HCT116 (cell line): ENCODE measurements around the gene FOSB. TPM values are rescaled to one million over a fixed set of nuclear protein-coding genes. Genes with fewer than 3 reads are reported as not detected.

Source experiments
- ATAC-seq: fragments of 200-7000 bp; cut with Tn5 transposase; 2 replicates; pipeline ENCODE4 v1.9.1; 2020; ENCODE audit warnings: mild to moderate bottlenecking, moderate library complexity
- BruUV-seq: library from RNA; stranded (reverse); fragments of 400-500 nt; replicated peaks from 2 replicates; lab custom pipeline; 2021; lab: Mats Ljungman, UMichigan
- CTCF ChIA-PET: fragments of 300-600 bp; sonication (Branson Sonifier 250); formaldehyde crosslinking; loops from one replicate; lab custom pipeline; 2021; ENCODE audit warnings: antibody characterized with exemption; lab: Charles Lee
- POLR2A ChIA-PET: fragments of 300-600, 350-600 bp; sonication (Branson Sonifier 250); formaldehyde crosslinking; loops from one replicate; lab custom pipeline; 2021; ENCODE audit warnings: antibody characterized with exemption; lab: Charles Lee
- RAD21 ChIA-PET, 2 experiments: fragments of 300-600 bp; sonication (Branson Sonifier 250); formaldehyde crosslinking; loops; one replicate each; lab custom pipeline; 2023; ENCODE audit warnings: low total read pairs in 2 of 2; ENCODE audit not compliant: uncharacterized antibody in 2 of 2, unreplicated experiment in 2 of 2, low non-redundant PET in 1 of 2; lab: Charles Lee
- DNase-seq: peaks from one replicate; pipeline ENCODE4 v3.0.0-alpha.2; 2010; ENCODE audit warnings: low read depth, low spot score
- H2AFZ ChIP-seq: fragments of 200-600 bp; shearing (Covaris generic), sonication (generic); 2 replicates; pipeline ENCODE4 v1.6.1; 2017; ENCODE audit warnings: low read depth, mixed run types, mixed read lengths, antibody characterized with exemption, low read length; ENCODE audit not compliant: poor library complexity, severe bottlenecking
- H3K27ac ChIP-seq: 2 replicates; pipeline ENCODE4 v1.5.1; 2012; ENCODE audit warnings: low read depth, low read length
- H3K27me3 ChIP-seq: fragments of 200-600 bp; sonication (generic); 2 replicates; pipeline ENCODE4 v1.6.1; 2016; ENCODE audit warnings: mixed run types, low read length, mixed read lengths; ENCODE audit not compliant: insufficient read depth
- H3K36me3 ChIP-seq, 2 experiments: fragments of 200-500 bp in 1 of 2; fragments of 200-600 bp in 1 of 2; sonication (Bioruptor generic) in 1 of 2; sonication (generic) in 1 of 2; 2 replicates each; pipeline versions ENCODE4 v1.5.1 to v1.6.1; 2014 to 2016; ENCODE audit warnings: low read length in 2 of 2, inconsistent platforms in 1 of 2, mixed read lengths in 1 of 2, mixed run types in 1 of 2; ENCODE audit not compliant: insufficient read depth in 2 of 2, control insufficient read depth in 1 of 2
- H3K4me1 ChIP-seq, 2 experiments: fragments of 200-600 bp in 1 of 2; sonication (generic) in 1 of 2; 2 replicates each; pipeline versions ENCODE4 v1.5.1 to v1.6.1; 2012 to 2017; ENCODE audit warnings: low read length in 2 of 2, inconsistent platforms in 1 of 2, mild to moderate bottlenecking in 1 of 2, mixed read lengths in 1 of 2, mixed run types in 1 of 2, moderate library complexity in 1 of 2; ENCODE audit not compliant: insufficient read depth in 2 of 2, control insufficient read depth in 1 of 2
- H3K4me2 ChIP-seq: fragments of 200-600 bp; sonication (generic); 2 replicates; pipeline ENCODE4 v1.6.1; 2017; ENCODE audit warnings: mixed run types, low read length, mixed read lengths
- H3K4me3 ChIP-seq, 2 experiments: fragments of 200-600 bp in 1 of 2; sonication (generic) in 1 of 2; replicated peaks in 1 of 2; 2 replicates each; pipeline ENCODE4 v1.5.1; 2011 to 2016; ENCODE audit warnings: low read length in 2 of 2, control low read depth in 1 of 2, low read depth in 1 of 2, mild to moderate bottlenecking in 1 of 2, mixed read lengths in 1 of 2, mixed run types in 1 of 2
- H3K79me2 ChIP-seq: fragments of 200-600 bp; sonication (generic); 2 replicates; pipeline ENCODE4 v1.6.1; 2017; ENCODE audit warnings: mild to moderate bottlenecking, mixed run types, low read length, moderate library complexity, mixed read lengths; ENCODE audit not compliant: insufficient read depth
- H3K9ac ChIP-seq: fragments of 200-600 bp; sonication (generic); 2 replicates; pipeline ENCODE4 v1.6.1; 2016; ENCODE audit warnings: low read length, mixed read lengths
- H3K9me2 ChIP-seq: fragments of 200-600 bp; sonication (generic), shearing (Covaris generic); 2 replicates; pipeline ENCODE4 v1.6.1; 2017; ENCODE audit warnings: mixed run types, mild to moderate bottlenecking, moderate library complexity; ENCODE audit not compliant: insufficient read depth
- H3K9me3 ChIP-seq, 2 experiments: fragments of 200-500 bp in 1 of 2; fragments of 200-600 bp in 1 of 2; sonication (Bioruptor generic) in 1 of 2; sonication (generic) in 1 of 2; 2 replicates each; pipeline ENCODE4 v1.6.1; 2014 to 2017; ENCODE audit warnings: low read length in 2 of 2, mixed read lengths in 2 of 2, inconsistent platforms in 1 of 2, low read depth in 1 of 2, mild to moderate bottlenecking in 1 of 2, mixed run types in 1 of 2, moderate library complexity in 1 of 2; ENCODE audit not compliant: control insufficient read depth in 1 of 2, insufficient read depth in 1 of 2
- H4K20me1 ChIP-seq: fragments of 200-600 bp; sonication (generic), shearing (Covaris generic); 2 replicates; pipeline ENCODE4 v1.6.1; 2017; ENCODE audit warnings: mixed run types, mild to moderate bottlenecking, moderate library complexity; ENCODE audit not compliant: insufficient read depth
- CEBPB ChIP-seq: IDR thresholded peaks from 2 replicates; pipeline ENCODE4 v1.6.1; 2012; ENCODE audit warnings: low read depth
- EGR1 ChIP-seq: IDR thresholded peaks from 2 replicates; pipeline ENCODE4 v1.6.1; 2012; ENCODE audit warnings: low read depth
- ELF1 ChIP-seq: IDR thresholded peaks from 2 replicates; pipeline ENCODE4 v1.6.1; 2012; ENCODE audit warnings: low read depth, borderline replicate concordance
- EZH2 ChIP-seq: fragments of 200-600 bp; sonication (generic); IDR thresholded peaks from 2 replicates; pipeline ENCODE4 v1.6.1; 2017; ENCODE audit warnings: antibody characterized with exemption, mixed run types
- FOSL1 ChIP-seq: IDR thresholded peaks from 2 replicates; pipeline ENCODE4 v1.6.1; 2012; ENCODE audit warnings: low read depth
- SIN3A ChIP-seq: IDR thresholded peaks from 2 replicates; pipeline ENCODE4 v1.6.1; 2012; ENCODE audit warnings: low read depth
- SP1 ChIP-seq: IDR thresholded peaks from 2 replicates; pipeline ENCODE4 v1.6.1; 2012; ENCODE audit warnings: low read depth
- TCF7L2 ChIP-seq: IDR thresholded peaks from 2 replicates; pipeline ENCODE4 v1.7.0; 2011; ENCODE audit warnings: borderline replicate concordance, inconsistent platforms; ENCODE audit not compliant: insufficient read depth, insufficient read length; ENCODE audit errors: extremely low read depth
- YY1 ChIP-seq: IDR thresholded peaks from 2 replicates; pipeline ENCODE4 v1.6.1; 2011; ENCODE audit warnings: low read length, low read depth, moderate library complexity, mild to moderate bottlenecking; ENCODE audit not compliant: insufficient replicate concordance; ENCODE audit errors: extremely low read depth
- ZFX ChIP-seq: fragments of 450-650 bp; IDR thresholded peaks from 2 replicates; pipeline ENCODE4 v1.6.1; 2017
- intact Hi-C: fragments of 100-400 bp; cut with micrococcal nuclease; formaldehyde crosslinking; loops from 2 replicates; pipeline ENCODE4 v1.10.0; 2022
- total RNA-seq: library from RNA; stranded (reverse); gene quantifications from one replicate; pipeline ENCODE4 v1.2.1, GENCODE V29; 2021; ENCODE audit not compliant: unreplicated experiment
- TF ChIP-seq, protein P1 (sequence below): IDR thresholded peaks from 2 replicates; pipeline ENCODE4 v1.6.1; 2012; ENCODE audit warnings: low read depth
- TF ChIP-seq, protein P2 (sequence below), 3 experiments: fragments of 200-600 bp in 1 of 3; sonication (generic) in 1 of 3; IDR thresholded peaks in 2 of 3; conservative IDR thresholded peaks in 1 of 3; 2 replicates each; pipeline ENCODE4 v1.5.1; 2012 to 2017; ENCODE audit warnings: low read depth in 2 of 3, low read length in 2 of 3, antibody characterized with exemption in 1 of 3, borderline replicate concordance in 1 of 3, control low read depth in 1 of 3, mild to moderate bottlenecking in 1 of 3, mixed read lengths in 1 of 3, mixed run types in 1 of 3, moderate library complexity in 1 of 3; ENCODE audit not compliant: insufficient read depth in 1 of 3
- TF ChIP-seq, protein P3 (sequence below): IDR thresholded peaks from 2 replicates; pipeline ENCODE4 v1.6.1; 2012
- TF ChIP-seq, protein P4 (sequence below): IDR thresholded peaks from 2 replicates; pipeline ENCODE4 v1.6.1; 2011; ENCODE audit warnings: mild to moderate bottlenecking, low read length, moderate library complexity; ENCODE audit not compliant: insufficient replicate concordance; ENCODE audit errors: extremely low read depth
- TF ChIP-seq, protein P5 (sequence below): IDR thresholded peaks from 2 replicates; pipeline ENCODE4 v1.6.1; 2012

FOSB gene
- total RNA-seq, 1 experiment from 2014 or later: 12.6 TPM

DNA sequence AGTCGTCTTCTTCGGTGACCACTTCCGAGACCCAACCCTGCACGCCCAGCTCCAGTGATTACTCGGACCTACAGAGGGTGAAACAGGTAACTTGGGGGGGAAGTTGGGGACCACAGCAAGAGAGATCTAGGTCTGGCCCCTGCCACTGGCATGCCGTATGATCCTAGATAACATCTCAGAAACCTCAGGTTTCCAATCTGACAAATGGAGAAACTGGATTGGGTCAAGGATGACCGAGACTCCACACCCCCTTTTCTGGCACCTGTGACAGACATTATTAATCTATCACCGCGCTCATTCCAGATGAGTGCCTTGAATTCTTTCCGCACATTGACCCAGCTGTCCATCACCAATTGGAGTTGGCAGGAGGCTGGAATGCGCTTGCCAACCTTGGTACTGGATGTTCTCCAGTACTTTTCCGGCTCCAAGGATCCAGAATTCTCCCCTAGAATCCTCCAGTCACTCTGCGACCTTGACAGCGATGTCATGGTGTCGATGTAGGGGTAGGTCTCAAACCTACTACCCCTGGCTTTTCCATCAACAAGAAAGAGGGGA lies 56.9 kb downstream of the FOSB start:
- Histone ChIP-seq H4K20me1 (no peaks in the 10 kb centered on the region), H3K4me1 (peaks cover 23 to 67% of the 10 kb centered on the region in 2 experiments; a peak in 3 of 4 replicates), H3K36me3 (peaks cover 23 to 38% of the 10 kb centered on the region in 2 experiments), H3K9ac (no peak overlapping the region), H3K4me2 (no peak overlapping the region), H3K9me3 (no peaks in the 10 kb centered on the region), H3K9me2 (no peaks in the 10 kb centered on the region), H3K27ac (no peak overlapping the region)
- RAD21 ChIA-PET: interaction anchor here in 1 of 2 experiments (0.7 kb wide), 1 partner anchor 57 kb away, joined by 3 read pairs; no protein-coding TSS in a partner anchor
- no peak for ATAC-seq
- BruUV-seq: no TSS peak
- intact Hi-C loops: no loop called here
- POLR2A ChIA-PET: no interaction called here
- no peak for DNase-seq
- TF ChIP-seq FOSL1 (no peak), ZFX (no peak), EGR1 (no peak), SIN3A (no peak), CEBPB (no peak), ELF1 (no peak), YY1 (no peak), EZH2 (no peak), TCF7L2 (no peak), SP1 (no peak)
- TF ChIP-seq, protein P1, sequence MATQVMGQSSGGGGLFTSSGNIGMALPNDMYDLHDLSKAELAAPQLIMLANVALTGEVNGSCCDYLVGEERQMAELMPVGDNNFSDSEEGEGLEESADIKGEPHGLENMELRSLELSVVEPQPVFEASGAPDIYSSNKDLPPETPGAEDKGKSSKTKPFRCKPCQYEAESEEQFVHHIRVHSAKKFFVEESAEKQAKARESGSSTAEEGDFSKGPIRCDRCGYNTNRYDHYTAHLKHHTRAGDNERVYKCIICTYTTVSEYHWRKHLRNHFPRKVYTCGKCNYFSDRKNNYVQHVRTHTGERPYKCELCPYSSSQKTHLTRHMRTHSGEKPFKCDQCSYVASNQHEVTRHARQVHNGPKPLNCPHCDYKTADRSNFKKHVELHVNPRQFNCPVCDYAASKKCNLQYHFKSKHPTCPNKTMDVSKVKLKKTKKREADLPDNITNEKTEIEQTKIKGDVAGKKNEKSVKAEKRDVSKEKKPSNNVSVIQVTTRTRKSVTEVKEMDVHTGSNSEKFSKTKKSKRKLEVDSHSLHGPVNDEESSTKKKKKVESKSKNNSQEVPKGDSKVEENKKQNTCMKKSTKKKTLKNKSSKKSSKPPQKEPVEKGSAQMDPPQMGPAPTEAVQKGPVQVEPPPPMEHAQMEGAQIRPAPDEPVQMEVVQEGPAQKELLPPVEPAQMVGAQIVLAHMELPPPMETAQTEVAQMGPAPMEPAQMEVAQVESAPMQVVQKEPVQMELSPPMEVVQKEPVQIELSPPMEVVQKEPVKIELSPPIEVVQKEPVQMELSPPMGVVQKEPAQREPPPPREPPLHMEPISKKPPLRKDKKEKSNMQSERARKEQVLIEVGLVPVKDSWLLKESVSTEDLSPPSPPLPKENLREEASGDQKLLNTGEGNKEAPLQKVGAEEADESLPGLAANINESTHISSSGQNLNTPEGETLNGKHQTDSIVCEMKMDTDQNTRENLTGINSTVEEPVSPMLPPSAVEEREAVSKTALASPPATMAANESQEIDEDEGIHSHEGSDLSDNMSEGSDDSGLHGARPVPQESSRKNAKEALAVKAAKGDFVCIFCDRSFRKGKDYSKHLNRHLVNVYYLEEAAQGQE: no peak
- TF ChIP-seq, protein P2, sequence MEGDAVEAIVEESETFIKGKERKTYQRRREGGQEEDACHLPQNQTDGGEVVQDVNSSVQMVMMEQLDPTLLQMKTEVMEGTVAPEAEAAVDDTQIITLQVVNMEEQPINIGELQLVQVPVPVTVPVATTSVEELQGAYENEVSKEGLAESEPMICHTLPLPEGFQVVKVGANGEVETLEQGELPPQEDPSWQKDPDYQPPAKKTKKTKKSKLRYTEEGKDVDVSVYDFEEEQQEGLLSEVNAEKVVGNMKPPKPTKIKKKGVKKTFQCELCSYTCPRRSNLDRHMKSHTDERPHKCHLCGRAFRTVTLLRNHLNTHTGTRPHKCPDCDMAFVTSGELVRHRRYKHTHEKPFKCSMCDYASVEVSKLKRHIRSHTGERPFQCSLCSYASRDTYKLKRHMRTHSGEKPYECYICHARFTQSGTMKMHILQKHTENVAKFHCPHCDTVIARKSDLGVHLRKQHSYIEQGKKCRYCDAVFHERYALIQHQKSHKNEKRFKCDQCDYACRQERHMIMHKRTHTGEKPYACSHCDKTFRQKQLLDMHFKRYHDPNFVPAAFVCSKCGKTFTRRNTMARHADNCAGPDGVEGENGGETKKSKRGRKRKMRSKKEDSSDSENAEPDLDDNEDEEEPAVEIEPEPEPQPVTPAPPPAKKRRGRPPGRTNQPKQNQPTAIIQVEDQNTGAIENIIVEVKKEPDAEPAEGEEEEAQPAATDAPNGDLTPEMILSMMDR (IDR thresholded peaks at IDR 0.05 in 2 of 3, conservative IDR thresholded peaks at IDR 0.05 in 1 of 3; ENCODE audit: borderline replicate concordance in 1 of 3, insufficient read depth in 1 of 3, low read depth in 2 of 3, low read length in 2 of 3): no peak
- TF ChIP-seq, protein P3, sequence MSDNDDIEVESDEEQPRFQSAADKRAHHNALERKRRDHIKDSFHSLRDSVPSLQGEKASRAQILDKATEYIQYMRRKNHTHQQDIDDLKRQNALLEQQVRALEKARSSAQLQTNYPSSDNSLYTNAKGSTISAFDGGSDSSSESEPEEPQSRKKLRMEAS: no peak
- TF ChIP-seq, protein P4, sequence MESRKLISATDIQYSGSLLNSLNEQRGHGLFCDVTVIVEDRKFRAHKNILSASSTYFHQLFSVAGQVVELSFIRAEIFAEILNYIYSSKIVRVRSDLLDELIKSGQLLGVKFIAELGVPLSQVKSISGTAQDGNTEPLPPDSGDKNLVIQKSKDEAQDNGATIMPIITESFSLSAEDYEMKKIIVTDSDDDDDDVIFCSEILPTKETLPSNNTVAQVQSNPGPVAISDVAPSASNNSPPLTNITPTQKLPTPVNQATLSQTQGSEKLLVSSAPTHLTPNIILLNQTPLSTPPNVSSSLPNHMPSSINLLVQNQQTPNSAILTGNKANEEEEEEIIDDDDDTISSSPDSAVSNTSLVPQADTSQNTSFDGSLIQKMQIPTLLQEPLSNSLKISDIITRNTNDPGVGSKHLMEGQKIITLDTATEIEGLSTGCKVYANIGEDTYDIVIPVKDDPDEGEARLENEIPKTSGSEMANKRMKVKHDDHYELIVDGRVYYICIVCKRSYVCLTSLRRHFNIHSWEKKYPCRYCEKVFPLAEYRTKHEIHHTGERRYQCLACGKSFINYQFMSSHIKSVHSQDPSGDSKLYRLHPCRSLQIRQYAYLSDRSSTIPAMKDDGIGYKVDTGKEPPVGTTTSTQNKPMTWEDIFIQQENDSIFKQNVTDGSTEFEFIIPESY: no peak
- TF ChIP-seq, protein P5, sequence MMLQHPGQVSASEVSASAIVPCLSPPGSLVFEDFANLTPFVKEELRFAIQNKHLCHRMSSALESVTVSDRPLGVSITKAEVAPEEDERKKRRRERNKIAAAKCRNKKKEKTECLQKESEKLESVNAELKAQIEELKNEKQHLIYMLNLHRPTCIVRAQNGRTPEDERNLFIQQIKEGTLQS: no peak
- TF ChIP-seq, all 23 proteins: peak for 0
- CTCF ChIA-PET: no interaction called here
- Histone ChIP-seq H3K27me3 (no peaks in the 10 kb centered on the region), H2AFZ (no peak overlapping the region), H3K79me2 (peaks cover 14% of the 10 kb centered on the region; the same call in 1 of the 2 replicates), H3K4me3 (no peak overlapping the region)
